ENCODE measurements around the gene FAF1.
A peak's percentile ranks its signal among the peaks of the same experiment; 100 is the strongest.

GRCh38 chr1:50425376-50426107, 534.5 kb downstream of the FAF1 start:
- TF ChIP-seq, protein P1, sequence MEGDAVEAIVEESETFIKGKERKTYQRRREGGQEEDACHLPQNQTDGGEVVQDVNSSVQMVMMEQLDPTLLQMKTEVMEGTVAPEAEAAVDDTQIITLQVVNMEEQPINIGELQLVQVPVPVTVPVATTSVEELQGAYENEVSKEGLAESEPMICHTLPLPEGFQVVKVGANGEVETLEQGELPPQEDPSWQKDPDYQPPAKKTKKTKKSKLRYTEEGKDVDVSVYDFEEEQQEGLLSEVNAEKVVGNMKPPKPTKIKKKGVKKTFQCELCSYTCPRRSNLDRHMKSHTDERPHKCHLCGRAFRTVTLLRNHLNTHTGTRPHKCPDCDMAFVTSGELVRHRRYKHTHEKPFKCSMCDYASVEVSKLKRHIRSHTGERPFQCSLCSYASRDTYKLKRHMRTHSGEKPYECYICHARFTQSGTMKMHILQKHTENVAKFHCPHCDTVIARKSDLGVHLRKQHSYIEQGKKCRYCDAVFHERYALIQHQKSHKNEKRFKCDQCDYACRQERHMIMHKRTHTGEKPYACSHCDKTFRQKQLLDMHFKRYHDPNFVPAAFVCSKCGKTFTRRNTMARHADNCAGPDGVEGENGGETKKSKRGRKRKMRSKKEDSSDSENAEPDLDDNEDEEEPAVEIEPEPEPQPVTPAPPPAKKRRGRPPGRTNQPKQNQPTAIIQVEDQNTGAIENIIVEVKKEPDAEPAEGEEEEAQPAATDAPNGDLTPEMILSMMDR (IDR thresholded peaks at IDR 0.05): no peak
- TF ChIP-seq POLR2AphosphoS5 (IDR thresholded peaks at IDR 0.05) (peak in 1 of 4 donors; percentile 63), POLR2A (IDR thresholded peaks at IDR 0.05) (no peak)
